WERI-Rb-1 (cell line): Measurements from ENCODE around the gene TMEM127.

Source experiments
- DNase-seq: peaks from one replicate; pipeline ENCODE4 v3.0.0-alpha.2; 2020
- H3K27ac ChIP-seq: fragments of 250-450 bp; sonication (Bioruptor Pico); 2 replicates; pipeline ENCODE4 v1.5.1; 2020; ENCODE audit warnings: mild to moderate bottlenecking, moderate library complexity
- H3K27me3 ChIP-seq: fragments of 250-450 bp; sonication (Bioruptor Pico); 2 replicates; pipeline ENCODE4 v1.5.1; 2021; ENCODE audit warnings: mild to moderate bottlenecking, low read depth, moderate library complexity; ENCODE audit not compliant: insufficient read depth, severe bottlenecking
- H3K36me3 ChIP-seq: fragments of 250-450 bp; sonication (Bioruptor Pico); 2 replicates; pipeline ENCODE4 v1.5.1; 2020; ENCODE audit warnings: mild to moderate bottlenecking, moderate library complexity
- H3K4me3 ChIP-seq: 2 replicates; pipeline ENCODE4 v1.5.1; 2011; ENCODE audit warnings: low read depth, mild to moderate bottlenecking, control low read depth, low read length
- H3K9me3 ChIP-seq: fragments of 250-450 bp; sonication (Bioruptor Pico); 2 replicates; pipeline ENCODE4 v1.5.1; 2021; ENCODE audit warnings: mild to moderate bottlenecking, moderate library complexity; ENCODE audit not compliant: severe bottlenecking
- CTCF ChIP-seq: IDR thresholded peaks from 2 replicates; pipeline ENCODE4 v1.5.1; 2011; ENCODE audit warnings: low read depth, mild to moderate bottlenecking, control low read depth, inconsistent platforms, low read length

TMEM127 gene

GRCh38 chr2:96218508-96219131 lies 47.2 kb downstream of the TMEM127 start:
- Histone ChIP-seq H3K27ac (no peak overlapping the region), H3K4me3 (no peak overlapping the region), H3K36me3 (no peaks in the 10 kb centered on the region), H3K9me3 (no peaks in the 10 kb centered on the region), H3K27me3 (no peaks in the 10 kb centered on the region)
- no peak for TF ChIP-seq CTCF
- no peak for DNase-seq

GRCh38 chr2:96214554-96214953 lies 51.2 kb downstream of the TMEM127 start:
- Histone ChIP-seq H3K36me3 (peaks cover 11% of the 10 kb centered on the region), H3K9me3 (no peaks in the 10 kb centered on the region), H3K4me3 (no peak overlapping the region), H3K27me3 (no peaks in the 10 kb centered on the region), H3K27ac (no peak overlapping the region)
- no peak for DNase-seq
- TF ChIP-seq CTCF: no peak

GRCh38 chr2:96213379-96213778 lies 52.4 kb downstream of the TMEM127 start:
- DNase-seq: no peak
- Histone ChIP-seq H3K9me3 (no peaks in the 10 kb centered on the region), H3K27me3 (no peaks in the 10 kb centered on the region), H3K27ac (no peak overlapping the region), H3K36me3 (peaks cover 14% of the 10 kb centered on the region), H3K4me3 (no peak overlapping the region)
- TF ChIP-seq CTCF: 0 out of 2 replicates have a peak, but pooled peaks have one; percentile 25

- DNase-seq: no peak
- H3K27me3 ChIP-seq: no peaks in the 10 kb centered on the region
- H3K36me3 ChIP-seq: peaks cover 20% of the 10 kb centered on the region
- H3K27ac ChIP-seq: no peak overlapping the region
- TF ChIP-seq CTCF: no peak
- H3K4me3 ChIP-seq: no peak overlapping the region
- H3K9me3 ChIP-seq: no peaks in the 10 kb centered on the region
Measured at GRCh38 chr2:96212339-96212738, 53.5 kb downstream of the TMEM127 start.

GRCh38 chr2:96209729-96210085 lies 56.1 kb downstream of the TMEM127 start:
- peak overlapping the region; percentile 99 for H3K27ac ChIP-seq

More at GRCh38 chr2:96209729-96210085, 56.1 kb downstream of the TMEM127 start:
- TF ChIP-seq CTCF: no peak
- no peaks in the 10 kb centered on the region for H3K27me3 ChIP-seq
- no peaks in the 10 kb centered on the region for H3K9me3 ChIP-seq
- no peak for DNase-seq
- H3K36me3 ChIP-seq: peaks cover 33% of the 10 kb centered on the region
- peak overlapping the region; percentile 85 for H3K4me3 ChIP-seq
